NOMO-1 treated with dmso at 0.1 percent for 144 hours (cell line): ENCODE results near the gene ITPKA.
A peak's percentile ranks its signal among the peaks of the same experiment; 100 is the strongest.
"Not testable (repeated sequence)": the region's sequence is repeated elsewhere in the genome, so short reads cannot be mapped to it uniquely, and the experiment has no call there.

Source experiments
- DNase-seq: peaks from one replicate; lab custom pipeline; 2025; ENCODE audit not compliant: unreplicated experiment; lab: John Stamatoyannopoulos, UW

Gene ITPKA

DNA sequence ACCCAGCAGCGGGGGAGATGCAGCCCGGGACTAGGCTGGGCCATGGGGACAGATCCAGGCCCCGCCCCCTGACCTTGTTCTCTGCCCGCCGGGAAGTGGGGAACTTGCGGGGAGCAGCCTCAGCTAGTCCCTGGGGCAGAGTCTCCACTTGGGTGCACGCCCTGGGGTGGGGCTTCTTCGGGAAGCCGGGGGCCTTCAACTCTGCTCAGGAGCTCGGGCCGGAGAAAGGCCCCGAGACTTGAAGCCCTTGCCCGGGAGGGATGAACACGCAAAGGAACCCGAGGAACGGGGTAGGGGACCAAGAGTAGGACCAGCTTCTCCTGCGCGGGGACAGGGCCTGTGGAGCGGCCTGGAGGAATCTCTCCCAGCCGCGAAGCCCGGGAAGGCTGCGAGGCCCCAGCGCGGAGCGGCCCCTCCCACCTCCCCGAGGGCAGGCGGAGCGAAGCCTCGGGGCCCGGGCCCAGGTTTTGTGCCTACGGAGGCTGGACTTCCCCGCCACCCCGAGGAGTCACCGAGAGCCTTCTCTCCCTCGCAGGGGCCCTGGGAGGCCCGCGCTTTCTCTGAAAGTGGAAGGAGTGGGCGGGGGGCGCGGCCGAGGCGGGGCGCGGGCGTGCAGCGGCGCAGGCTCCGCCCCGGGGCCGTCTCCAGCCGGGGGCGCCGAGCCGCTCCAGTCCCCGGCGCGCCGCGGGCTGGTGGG, at the start of gene ITPKA:
Gene ITPKA (plus strand): TSS at position 670 of the 697 bp plus-strand sequence. CDS start 54 bp downstream, outside the sequence.
- DNase-seq: peak; percentile 40

DNA sequence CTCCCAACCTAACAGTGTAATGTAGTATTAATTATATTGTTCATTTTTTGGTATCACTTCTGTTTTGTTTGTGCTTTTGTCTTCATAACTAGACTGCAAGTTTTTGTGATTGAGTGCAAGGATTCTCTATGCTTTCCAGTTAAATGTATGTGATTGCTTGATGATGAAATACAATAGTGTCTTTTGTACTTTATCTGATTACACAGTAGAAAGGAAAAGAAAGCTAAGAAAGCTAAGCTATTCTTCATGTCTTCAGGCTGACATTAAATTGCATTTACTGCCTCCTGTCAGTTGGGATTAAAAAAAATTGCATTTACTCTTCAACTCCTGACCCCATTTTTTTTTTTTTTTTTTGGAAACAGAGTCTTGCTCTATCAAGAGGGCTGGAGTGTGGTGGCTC, 48.3 kb upstream of the ITPKA start:
- DNase-seq: no peak

DNA sequence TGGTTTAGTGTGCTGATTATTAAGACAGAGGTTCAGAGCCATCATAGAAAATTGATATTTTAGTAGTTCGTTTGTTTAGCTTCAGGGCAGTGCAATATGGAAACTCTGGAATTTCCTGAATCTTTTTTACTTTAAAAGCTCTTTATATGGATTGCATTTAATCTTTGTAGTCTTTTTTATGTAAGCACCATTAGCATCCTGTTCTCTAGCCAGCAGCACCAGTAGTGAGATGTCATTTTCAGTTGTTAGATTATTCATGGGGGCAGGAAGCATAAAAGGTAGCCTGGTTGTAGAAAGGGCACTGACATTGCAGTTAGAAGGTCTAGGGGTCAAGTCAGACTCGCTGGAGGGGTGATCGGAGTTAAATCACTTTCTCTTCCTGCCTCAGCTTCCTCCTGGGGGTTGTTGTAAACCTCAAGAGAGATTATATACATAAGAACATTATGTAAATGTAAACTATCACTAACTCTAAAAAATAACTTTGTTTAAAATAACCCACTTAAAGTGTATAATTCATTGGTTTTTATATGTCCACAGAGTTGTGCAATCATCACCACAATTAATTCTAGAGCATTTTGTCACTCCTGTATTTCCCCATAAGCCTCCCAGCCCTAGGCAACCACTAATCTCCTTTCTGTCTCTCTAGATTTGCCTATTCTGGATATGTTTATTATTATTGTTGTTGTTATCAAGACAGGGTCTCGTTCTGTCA, 31.4 kb upstream of the ITPKA start:
- DNase-seq: peak; percentile 38

DNA sequence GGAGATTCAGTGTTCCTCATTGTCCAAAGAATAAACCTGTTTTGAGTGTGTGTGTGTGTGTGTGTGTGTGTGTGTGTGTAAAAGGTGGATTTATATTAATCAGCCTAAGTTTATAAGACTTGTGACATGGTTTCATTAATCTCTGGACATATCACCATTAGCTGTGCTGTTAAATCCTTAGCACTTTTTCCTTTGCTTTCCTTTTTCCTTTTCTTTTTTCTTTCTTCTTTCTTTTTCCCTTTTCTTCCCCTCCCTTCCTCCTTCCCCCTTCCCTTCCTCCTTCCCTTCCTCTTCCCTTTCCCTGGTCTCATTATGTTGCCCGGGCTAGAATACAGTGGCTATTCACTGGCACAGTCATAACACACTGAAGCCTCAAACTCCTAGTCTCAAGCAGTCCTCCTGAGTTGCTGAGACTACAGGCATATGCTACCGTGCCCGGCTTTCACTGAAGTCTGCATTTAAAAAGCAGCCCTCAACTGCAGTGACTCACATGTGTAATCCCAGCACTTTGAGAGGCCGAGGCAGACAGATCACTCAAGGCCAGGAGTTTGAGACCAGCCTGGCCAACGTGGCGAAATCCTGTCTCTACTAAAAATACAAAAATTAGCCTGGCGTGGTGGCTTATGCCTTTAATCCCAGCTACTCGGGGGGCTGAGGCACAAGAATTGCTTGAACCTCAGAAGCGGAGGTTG, 28.6 kb upstream of the ITPKA start:
- no peak for DNase-seq

DNA sequence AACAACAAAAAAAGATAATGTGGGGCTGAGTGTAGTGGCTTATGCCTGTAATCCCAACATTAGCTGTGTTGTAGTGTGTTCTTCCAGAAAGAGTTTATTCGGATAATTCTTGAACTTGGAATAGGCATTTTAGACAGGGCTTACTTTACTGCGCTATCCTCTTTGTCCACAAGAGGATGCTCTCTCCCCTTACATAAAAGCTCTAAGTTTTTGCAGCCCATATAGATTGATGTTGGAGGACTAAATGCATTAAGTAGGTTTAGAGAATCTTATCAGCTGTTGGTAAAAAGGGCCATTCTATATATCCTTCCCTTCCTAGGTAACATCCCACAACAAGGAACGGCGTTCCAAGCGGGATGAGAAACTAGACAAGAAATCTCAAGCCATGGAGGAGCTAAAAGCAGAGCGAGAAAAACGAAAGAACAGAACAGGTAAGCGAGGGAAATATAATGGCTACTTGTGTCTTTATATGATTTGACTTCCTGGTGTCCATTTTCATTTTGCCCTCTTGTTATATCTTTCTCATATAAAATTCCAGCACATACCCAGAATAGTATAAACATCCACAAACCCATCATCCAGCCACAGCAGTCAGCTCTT, 27.8 kb upstream of the ITPKA start:
- DNase-seq: peak; percentile 1

DNA sequence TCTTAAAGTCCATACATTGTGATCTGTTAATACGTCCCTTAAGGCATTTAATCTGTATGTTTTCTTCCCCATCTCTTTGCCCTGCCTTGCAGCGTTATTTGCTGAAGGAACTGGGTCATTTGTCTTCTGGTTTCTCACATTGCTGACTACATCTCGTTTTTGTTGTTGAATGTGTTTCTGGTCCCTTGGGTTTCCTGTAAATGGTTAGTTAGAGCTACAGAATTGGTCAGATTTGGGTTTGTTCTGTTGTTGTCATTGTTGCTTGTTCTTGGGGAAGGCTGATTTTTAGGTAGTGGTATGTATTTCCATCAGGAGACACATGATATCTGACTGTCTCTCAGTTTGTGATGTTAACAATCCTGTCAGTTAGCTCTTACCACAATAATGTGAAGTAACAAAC, 27.0 kb upstream of the ITPKA start:
- DNase-seq: no peak

DNA sequence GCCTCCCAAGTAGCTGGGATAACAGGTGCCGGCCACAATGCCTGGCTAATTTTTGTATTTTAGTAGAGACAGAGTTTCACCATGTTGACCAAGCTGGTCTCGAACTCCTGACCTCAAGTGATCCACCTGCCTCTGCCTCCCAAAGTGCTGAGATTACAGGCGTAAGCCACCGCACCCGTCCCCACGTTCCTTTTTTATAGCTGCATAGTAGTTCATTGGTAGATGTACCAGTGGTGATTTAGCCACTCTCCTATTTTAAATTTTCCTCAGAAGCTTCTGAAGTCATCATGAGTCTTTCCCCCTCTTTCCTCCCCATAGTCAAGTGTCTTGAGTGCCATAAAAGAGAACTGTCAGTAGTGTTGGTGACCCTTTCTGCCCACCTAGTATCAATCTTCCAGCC, 24.0 kb upstream of the ITPKA start:
- not testable (repeated sequence) for DNase-seq

DNA sequence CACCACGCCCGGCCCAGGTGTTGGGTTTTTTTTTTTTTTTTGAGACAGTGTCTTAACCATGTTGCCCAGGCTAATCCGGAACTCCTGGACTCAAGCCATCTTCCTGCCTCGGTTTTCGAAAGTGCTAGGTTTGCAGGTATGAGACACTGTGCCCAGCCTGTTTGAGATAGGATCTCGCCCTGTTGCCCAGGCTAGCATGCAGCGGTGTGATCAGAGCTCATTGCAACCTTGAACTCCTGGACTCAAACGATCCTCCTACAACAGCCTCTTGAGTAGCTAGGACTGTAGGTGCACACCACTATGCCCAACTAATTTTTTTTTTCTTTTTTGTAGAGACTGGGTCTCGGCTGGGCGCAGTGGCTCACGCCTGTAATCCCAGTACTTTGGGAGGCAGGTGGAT, 20.3 kb upstream of the ITPKA start:
- no peak for DNase-seq

DNA sequence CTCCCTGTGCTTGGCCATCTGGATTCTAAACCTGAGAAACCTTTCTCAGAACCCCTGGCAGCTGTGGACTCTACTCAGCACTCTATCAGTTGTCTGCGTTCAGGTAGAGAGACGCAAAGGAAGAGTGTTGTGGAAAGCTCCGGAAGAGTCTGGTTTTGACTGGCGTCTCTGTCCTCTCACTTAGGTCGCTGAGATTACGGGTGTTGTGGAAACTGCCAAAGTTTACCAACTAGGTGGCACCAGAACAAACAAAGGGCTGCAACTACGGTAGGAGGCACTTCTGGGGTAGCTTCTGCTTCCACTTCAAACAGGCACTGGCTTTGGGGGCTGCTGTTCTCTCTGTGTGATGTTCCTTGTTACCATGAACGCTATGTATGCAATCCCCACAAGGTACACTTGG, 19.2 kb upstream of the ITPKA start:
- no peak for DNase-seq

DNA sequence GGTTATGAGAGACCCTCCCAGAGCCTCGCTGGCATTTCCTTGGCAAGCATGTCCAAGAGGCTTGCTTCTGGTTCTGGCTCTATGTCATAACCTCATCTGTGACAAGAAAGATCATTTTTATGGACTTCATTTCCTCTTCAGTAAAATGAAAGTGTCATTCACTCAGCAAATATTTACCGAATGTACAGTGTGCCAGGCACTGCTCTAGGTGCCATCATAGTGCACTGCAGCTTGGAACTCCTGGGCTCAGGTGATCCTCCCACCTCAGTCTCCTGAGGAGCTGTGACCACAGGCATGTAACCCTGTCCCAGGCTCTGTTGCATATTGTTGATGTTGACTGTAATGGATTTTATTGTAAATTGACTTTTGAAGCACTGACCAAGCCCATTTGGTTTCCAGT, 18.7 kb upstream of the ITPKA start:
- DNase-seq: no peak

DNA sequence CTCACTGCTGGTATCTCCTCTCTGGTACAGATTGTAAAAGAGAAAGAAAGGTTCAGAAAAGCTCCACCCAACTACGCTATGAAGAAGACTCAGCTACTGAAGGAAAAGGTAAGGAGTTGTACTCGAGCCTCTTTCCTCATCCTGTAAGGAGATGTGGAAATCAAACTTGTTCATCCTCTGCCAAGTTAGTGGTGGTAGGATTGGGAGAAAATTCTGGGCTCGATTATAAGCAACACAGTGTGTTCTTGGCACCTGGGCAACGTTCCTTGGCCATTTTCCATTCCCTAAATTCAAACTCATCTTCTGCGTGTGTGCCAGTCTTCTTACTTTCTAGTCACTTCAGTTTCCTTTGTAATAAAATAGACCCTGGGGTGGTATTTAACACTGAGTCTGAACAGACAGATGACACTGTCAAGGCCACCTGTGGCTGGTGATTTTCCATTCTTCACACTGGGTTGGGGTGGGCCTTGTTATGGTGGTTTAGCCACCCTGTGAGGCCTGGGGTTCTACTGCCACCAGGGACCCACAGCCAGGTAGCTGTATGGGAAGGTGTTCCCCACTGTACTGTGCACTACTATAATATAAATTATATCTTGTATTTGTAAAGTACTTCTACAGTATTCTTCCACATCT, 17.1 kb upstream of the ITPKA start:
- DNase-seq: no peak

DNA sequence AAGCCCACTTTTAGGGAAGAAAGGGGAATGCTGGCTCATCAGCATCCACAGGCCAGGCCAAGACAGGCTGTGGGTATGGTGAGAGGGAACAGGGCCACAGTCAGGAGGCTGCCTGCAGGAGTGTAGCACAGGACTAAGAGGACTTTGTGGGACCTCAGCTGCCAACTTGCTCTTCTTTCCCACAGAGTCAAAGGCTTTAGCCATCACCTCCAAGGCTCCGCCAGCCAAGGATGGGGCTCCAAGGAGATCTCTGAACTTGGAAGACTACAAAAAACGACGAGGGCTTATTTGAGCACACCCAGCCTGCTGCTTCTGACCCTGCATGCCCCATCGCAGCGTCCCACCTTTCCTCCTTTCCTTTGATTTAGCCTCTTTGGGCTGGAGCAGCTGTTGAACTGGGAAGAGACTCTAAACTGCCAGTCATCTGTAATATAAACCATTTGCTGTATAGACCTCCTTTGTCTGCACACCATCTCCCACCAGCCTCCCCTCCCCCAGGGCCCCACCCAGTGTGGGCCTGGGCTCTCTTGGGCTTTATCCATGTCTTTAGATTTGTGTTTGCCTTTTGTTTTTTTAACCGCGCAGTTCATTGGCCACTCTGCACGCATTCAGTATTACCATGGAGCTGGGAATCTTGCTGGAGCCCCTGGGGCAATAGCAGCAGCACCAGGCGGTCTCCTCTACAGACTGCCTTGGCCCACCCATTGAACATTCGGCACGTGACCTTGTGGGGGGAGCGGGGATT, 13.1 kb upstream of the ITPKA start:
- no peak for DNase-seq

DNA sequence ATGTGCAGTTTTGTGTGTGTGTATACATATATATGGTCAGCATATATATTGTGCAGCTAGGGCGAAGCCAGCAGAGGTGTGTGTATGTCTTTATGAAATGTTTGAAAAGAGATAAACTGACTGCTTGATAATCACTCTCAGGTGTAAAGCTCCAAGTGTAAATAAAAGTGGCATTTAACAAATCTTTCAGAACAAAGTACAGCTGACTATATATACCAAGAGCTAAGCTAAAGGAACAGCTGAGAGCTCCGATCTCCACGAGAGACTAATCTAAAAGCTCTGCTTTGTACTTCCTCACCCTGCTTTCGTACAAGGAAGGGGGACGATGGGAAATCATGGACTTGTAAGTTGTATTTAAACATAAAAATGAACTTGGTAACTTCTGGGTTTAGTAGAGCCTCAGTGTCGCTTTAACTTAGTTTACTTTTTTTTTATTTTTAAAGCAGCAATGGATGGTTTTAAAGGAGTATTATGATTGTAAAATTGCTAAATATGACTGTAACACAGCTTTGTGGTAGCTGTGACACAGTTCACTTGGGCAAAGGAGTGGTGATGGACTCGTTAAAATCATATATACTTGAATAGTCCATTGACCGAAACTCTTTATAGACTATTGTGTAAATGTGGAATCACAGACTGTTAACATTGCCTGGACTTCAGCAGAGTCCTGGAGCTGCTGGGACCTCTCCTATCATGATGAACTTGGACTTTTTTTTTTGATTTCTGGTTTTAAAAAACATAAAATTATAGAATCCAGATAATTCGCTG, 11.4 kb upstream of the ITPKA start:
- no peak for DNase-seq

DNA sequence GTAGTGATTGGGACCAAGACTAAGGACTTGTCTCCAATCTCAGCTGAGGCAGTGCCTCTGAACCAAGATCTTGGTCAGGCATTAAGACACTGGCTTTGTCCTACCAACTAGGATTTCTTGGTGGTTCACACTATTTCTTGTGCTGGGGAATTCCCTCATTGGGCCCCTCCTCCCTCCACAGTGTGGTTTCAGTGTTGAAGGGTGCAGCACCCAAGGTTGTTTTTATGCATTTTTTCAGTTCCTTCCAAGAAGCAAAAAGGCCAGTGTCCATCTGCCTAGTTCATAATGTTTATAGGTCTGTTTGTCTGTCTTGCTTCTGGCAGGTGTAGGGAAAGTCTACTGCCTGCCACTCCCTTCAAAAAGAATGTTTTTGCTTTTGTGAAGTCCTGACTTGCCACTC, 10.6 kb upstream of the ITPKA start:
- DNase-seq: no peak

DNA sequence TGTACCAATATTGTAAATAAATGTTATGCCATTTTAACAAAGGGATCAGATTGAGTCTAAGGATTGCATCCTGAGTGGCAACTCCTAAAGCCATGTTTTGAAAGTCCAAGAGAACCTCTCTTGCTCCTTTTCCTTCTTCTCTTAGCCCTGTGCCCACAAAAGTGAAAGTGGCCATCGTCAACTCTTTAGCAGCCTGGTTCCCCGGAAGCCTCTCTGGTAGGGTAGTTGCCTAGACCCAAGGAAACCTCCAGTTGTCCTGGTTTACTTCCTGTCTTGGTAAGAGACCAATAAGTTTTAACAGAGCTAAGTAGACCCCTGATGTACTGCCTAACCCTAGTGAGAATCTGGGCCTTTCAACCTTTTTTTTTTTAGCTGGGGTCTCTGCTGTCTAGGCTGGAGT, 10.2 kb upstream of the ITPKA start:
- no peak for DNase-seq

DNA sequence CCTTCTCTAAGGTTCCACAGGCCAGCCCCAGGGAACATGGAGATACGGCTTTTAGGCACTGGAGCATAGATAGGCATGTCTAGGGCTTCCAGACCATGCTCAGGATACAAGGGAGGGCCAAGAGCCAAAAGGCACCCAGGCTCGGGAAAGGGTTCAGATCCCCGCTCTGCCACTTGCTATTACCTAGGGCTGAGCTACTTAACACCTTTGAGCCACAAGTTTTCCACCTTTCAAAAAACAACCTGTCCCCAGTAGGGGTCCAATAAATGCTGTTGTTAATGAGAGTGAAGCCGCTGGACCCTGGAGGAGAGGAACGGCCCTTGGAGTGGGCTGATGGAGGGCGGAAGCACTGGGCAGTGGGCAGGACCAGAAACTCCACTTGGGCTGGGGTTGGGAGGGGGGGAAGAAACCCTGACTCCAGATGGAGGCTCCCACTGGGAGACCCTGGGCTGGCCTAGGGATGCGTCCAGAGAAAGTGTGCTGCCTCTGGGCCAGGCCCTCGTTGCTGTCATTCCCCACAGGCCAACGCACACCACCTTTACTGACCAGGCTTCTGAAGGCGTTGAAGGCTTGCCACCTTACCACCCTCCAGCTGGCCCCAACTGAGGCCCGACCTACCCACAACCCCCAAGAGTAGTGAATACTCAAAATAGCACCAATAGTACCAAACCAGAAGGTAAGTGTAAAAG, 8.6 kb upstream of the ITPKA start:
- no peak for DNase-seq

DNA sequence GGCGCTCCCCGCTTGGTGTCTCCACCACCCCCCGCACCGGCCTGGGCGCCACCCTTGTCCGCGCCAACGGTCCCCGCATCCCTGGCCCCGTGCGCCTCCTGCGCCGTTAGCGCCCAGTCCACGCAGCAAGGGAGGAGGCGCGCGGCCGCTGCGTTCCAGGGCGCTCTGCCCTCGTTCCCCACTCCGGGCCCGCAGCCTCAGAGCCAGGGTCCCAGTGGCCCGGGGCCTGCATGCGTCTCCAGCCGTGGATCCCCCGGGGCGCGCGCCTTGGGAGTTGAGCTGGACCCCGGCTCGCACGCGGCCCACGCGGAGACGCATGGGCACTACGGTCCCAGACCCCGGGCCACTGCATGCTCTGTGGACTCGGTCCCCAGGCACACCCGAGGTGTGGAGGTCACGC, 7.4 kb upstream of the ITPKA start:
- no peak for DNase-seq

DNA sequence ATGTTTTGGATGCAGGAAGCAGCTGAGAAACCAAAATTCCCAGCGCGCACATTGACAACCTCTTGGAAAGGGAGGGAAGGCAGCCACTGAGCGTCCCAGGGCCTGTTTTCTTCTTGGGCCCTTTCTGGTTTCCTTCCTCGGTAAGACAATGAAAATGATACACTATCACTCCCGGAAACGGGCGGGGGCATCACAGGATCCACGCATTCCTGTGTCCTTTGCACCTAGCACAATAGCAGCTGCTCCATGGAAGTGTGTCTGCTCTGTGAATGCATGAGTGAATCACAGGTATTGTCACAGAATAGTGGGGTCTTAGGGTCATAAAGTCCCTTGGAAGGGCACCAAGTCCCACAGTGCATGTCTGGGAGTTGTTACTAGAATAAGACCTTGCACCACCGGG, 6.3 kb upstream of the ITPKA start:
- no peak for DNase-seq

DNA sequence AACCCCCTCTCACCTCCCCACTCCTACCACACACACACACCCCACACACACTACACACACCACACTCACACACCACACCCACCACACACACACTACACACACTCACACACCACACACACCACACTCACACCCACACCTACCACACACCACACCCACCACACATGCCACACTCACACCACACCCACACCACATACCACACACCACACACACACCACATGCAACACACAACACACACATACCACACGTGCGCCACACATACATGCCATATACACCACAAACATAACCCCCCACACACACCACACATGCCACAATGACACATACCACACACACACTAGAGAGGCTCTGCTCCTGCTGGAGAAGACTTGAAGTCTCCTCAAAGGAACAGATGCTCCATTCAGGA, 5.9 kb upstream of the ITPKA start:
- no peak for DNase-seq
